ENCODE data around the gene RPUSD2. TPM values are rescaled to one million over a fixed set of nuclear protein-coding genes. Genes with fewer than 3 reads are reported as not detected.

Gene RPUSD2
- total and polyA plus RNA-seq, 8 donors = 5.6 to 12.1 (median 7.5) TPM; not detected in 2

DNA sequence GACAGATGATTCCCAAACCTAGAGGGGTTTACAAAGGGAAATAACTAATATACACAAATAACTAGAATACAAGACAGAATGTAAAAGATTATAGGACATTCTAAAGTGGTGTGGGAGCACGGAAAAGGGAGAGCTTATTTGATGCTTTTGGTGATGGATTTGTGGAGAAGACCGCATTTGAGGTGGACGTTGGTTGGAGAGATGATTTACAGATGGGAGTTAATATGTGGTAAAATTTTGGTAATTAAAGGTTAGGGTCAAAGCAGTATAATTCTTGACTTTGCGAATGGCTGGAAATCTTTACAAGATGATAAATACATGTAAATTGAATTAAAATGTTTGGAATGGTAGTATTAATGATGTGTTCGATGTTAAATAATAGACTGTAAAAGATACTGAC is 26.1 kb downstream of the RPUSD2 start:
- intact Hi-C loops (cut with DNase I; ENCODE audit: low total_unique reads) = no loop called here
- Histone ChIP-seq H3K27me3 (peaks cover 0 to 11% (median 0%) of the 10 kb centered on the region in 3 donors), H3K4me1 (peaks cover 8 to 29% (median 20%) of the 10 kb centered on the region in 4 donors), H3K4me3 (peak overlapping the region in 3 of 4 donors; percentile 61 to 86 (median 63)), H3K9me3 (no peaks in the 10 kb centered on the region), H3K27ac (no peak overlapping the region), H3K36me3 (no peaks in the 10 kb centered on the region)
- TF ChIP-seq CTCF (IDR thresholded peaks at IDR 0.05) = no peak
- no peak for TF ChIP-seq POLR2A (IDR thresholded peaks at IDR 0.05)
- TF ChIP-seq POLR2AphosphoS5 (IDR thresholded peaks at IDR 0.05) = no peak
- TF ChIP-seq EP300 (IDR thresholded peaks at IDR 0.05) = no peak
- 38 to 45% (median 42%) methylated on average over 5 of the region's 5 CpGs for WGBS, 5 donors
- no peak for DNase-seq

DNA sequence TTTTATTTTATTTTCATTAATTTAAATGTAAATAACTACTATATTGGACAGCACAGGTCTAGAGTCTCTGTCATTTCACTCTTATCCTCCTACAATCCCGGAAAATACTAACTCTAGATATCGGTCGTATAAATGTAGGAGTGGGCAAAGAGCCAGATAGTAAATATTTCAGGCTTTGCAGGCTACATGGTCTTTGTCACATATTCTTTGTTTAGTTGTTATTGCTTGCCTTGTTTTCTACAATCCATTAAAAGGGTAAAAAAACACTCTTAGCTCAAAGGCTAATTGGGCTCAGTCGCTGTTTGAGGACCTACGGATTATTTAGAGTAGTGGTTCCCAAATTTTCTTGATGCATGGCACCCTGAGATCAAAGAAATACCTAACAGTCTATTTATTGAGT is 26.7 kb downstream of the RPUSD2 start:
- Histone ChIP-seq H3K27me3 (peaks cover 0 to 11% (median 0%) of the 10 kb centered on the region in 3 donors), H3K9me3 (no peaks in the 10 kb centered on the region), H3K4me1 (peaks cover 8 to 25% (median 20%) of the 10 kb centered on the region in 4 donors), H3K36me3 (no peaks in the 10 kb centered on the region), H3K4me3 (no peak overlapping the region), H3K27ac (no peak overlapping the region)
- DNase-seq = no peak
- TF ChIP-seq EP300 (IDR thresholded peaks at IDR 0.05) (no peak), POLR2A (IDR thresholded peaks at IDR 0.05) (no peak), POLR2AphosphoS5 (IDR thresholded peaks at IDR 0.05) (no peak), CTCF (IDR thresholded peaks at IDR 0.05) (no peak)
- intact Hi-C loops (cut with DNase I; ENCODE audit: low total_unique reads) = no loop called here
- WGBS, 5 donors = 37 to 50% (median 44%) methylated on average over 5 of the region's 5 CpGs

- intact Hi-C loops (cut with DNase I; ENCODE audit: low total_unique reads) = no loop called here
- Histone ChIP-seq H3K4me1 (peaks cover 8 to 17% (median 14%) of the 10 kb centered on the region in 4 donors), H3K9me3 (no peaks in the 10 kb centered on the region), H3K4me3 (no peak overlapping the region), H3K27ac (no peak overlapping the region), H3K27me3 (peaks cover 0 to 11% (median 0%) of the 10 kb centered on the region in 3 donors), H3K36me3 (no peaks in the 10 kb centered on the region)
- DNase-seq = no peak
- TF ChIP-seq EP300 (IDR thresholded peaks at IDR 0.05) = no peak
- TF ChIP-seq POLR2AphosphoS5 (IDR thresholded peaks at IDR 0.05) = no peak
- no peak for TF ChIP-seq CTCF (IDR thresholded peaks at IDR 0.05)
- no peak for TF ChIP-seq POLR2A (IDR thresholded peaks at IDR 0.05)
- 93 to 100% (median 98%) methylated on average over 2 of the region's 2 CpGs for WGBS, 5 donors
These were observed 27.9 kb downstream of the RPUSD2 start for GRCh38 chr15:40597024-40597423.

- 50 to 69% (median 54%) methylated on average over 3 of the region's 3 CpGs for WGBS, 5 donors
- TF ChIP-seq CTCF (IDR thresholded peaks at IDR 0.05) (no peak), EP300 (IDR thresholded peaks at IDR 0.05) (no peak), POLR2A (IDR thresholded peaks at IDR 0.05) (no peak), POLR2AphosphoS5 (IDR thresholded peaks at IDR 0.05) (no peak)
- H3K27me3 ChIP-seq = peaks cover 0 to 11% (median 0%) of the 10 kb centered on the region in 3 donors
- no peaks in the 10 kb centered on the region for H3K9me3 ChIP-seq
- H3K4me3 ChIP-seq = no peak overlapping the region
- H3K4me1 ChIP-seq = peaks cover 8 to 17% (median 13%) of the 10 kb centered on the region in 4 donors
- no peak for DNase-seq
- intact Hi-C loops (cut with DNase I; ENCODE audit: low total_unique reads) = no loop called here
- H3K36me3 ChIP-seq = no peaks in the 10 kb centered on the region
- no peak overlapping the region for H3K27ac ChIP-seq
These were observed 29.0 kb downstream of the RPUSD2 start for GRCh38 chr15:40598126-40598525.
